Hepatocyte (in vitro differentiated cells): ENCODE data around the gene STOML3.

Source experiments
- CTCF ChIP-seq: fragments of 200-600 bp; sonication (generic); IDR thresholded peaks from 2 replicates; pipeline ENCODE4 v1.5.1; 2016; ENCODE audit warnings: antibody characterized with exemption, mild to moderate bottlenecking; ENCODE audit not compliant: poor library complexity
- EZH2 ChIP-seq: fragments of 200-600 bp; sonication (generic); IDR thresholded peaks from 2 replicates; pipeline ENCODE4 v1.6.1; 2016; ENCODE audit warnings: antibody characterized with exemption, mild to moderate bottlenecking, borderline replicate concordance
- EZH2phosphoT487 ChIP-seq: fragments of 200-600 bp; sonication (generic); IDR thresholded peaks from one replicate; pipeline ENCODE4 v1.6.1; 2018; ENCODE audit warnings: antibody characterized with exemption, mild to moderate bottlenecking, low read depth, moderate library complexity; ENCODE audit not compliant: unreplicated experiment, severe bottlenecking

DNA sequence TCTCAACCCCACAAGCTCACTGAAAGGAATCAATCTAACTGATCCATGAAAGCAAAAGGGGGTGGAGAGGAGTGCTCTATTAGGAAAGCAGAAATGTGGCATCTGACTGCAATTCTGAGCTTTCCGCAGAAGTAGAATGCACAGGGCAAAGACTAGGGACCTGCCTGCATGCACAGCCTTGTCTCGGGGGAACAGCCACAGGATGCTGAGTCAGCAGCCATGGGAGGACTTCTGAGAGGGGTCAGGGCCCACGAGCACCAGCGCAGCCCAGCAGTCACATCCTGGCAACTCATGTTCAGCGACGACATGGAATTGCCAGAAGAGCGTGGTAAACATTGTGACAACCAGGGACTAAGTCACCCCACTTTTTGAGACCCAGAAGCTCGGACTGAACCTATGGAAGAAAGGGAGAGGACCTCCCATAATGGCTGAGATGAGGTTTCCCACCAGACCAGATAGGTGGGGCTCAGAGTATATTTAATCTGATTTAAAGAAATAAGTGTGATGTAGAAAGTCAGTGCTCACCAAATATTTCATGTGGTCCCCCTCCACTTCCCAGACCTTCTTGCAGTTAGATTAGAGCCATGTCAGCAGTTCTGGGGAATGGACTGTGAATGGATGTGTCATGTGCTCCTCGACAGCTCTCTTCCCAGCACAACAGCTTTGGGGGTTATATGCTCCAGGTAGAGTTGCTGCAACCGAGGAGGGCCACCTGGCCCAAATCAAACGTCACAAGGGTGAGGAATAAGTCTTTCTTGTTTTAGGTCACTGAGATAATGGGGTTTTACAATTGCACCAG, 32.6 kb downstream of the STOML3 start:
- TF ChIP-seq CTCF (no peak), EZH2 (no peak), EZH2phosphoT487 (no peak)
